SHP77 (cell line): ENCODE data around the gene ERICH2.
A peak's percentile ranks its signal among the peaks of the same experiment; 100 is the strongest.

ENCODE experiments used
- DNase-seq, 2 experiments: peaks; one replicate each; lab custom pipeline; 2025; lab: John Stamatoyannopoulos, UW

Gene ERICH2

DNA sequence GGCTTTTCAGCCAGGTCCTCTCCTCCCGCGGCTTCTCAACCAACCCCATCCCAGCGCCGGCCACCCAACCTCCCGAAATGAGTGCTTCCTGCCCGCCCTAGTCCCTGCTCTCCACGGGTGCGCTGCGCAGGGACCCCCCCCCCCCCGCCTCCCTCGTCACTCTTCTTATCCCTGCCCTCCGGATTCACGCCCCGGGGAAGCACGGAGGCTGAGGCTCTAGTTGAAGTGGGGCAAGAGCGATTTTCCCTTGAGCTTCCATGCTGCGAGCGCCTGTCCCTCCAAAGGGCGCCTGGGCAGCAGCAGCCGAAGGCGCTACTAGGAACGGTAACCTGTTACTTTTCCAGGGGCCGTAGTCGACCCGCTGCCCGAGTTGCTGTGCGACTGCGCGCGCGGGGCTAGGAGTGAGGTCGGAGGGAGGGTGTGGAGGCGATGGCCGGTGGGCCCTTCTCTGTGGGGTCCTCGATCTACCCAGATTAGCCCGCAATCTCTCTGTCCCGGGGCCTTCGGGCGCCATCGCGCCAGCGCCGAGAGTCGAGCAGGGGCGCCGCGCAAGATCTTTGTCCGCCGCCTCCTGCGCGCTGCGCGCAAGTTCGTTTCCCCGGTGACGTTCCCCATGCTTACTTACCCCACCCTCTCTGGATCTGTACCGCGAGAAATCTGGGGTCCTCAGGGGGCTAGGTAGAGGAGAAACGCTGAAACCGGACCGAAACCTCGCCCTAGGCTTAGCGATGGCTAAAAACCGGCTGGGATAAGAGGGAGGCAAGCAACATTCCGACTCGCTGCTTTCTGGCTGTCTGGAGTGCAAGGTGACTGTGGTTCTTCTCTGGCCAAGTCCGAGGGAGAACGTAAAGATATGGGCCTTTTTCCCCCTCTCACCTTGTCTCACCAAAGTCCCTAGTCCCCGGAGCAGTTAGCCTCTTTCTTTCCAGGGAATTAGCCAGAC is 47.2 kb downstream of the ERICH2 start:
- DNase-seq = peak; percentile 1 to 19

DNA sequence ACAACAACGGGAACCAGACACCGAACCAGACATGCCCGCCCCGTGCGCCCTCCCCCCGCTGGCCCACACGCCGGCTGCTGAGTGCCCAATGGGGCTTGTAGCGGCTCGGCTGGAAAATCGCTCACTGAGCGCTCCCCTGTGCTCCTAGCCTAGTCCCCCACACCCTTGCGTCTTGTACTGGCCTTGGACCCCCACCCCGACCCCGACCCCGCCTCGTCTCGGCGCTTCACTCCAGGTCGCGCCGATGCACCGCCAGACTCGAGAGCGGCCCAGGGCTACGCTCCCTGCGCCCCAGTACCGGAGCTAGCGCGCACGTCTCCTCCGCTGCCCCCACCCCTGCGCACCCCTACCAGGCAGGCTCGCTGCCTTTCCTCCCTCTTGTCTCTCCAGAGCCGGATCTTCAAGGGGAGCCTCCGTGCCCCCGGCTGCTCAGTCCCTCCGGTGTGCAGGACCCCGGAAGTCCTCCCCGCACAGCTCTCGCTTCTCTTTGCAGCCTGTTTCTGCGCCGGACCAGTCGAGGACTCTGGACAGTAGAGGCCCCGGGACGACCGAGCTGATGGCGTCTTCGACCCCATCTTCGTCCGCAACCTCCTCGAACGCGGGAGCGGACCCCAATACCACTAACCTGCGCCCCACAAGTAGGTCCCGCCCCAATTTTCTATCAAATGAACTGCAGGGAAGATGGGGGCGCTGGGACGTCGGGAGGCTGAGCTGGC is 48.0 kb downstream of the ERICH2 start:
- no peak for DNase-seq

DNA sequence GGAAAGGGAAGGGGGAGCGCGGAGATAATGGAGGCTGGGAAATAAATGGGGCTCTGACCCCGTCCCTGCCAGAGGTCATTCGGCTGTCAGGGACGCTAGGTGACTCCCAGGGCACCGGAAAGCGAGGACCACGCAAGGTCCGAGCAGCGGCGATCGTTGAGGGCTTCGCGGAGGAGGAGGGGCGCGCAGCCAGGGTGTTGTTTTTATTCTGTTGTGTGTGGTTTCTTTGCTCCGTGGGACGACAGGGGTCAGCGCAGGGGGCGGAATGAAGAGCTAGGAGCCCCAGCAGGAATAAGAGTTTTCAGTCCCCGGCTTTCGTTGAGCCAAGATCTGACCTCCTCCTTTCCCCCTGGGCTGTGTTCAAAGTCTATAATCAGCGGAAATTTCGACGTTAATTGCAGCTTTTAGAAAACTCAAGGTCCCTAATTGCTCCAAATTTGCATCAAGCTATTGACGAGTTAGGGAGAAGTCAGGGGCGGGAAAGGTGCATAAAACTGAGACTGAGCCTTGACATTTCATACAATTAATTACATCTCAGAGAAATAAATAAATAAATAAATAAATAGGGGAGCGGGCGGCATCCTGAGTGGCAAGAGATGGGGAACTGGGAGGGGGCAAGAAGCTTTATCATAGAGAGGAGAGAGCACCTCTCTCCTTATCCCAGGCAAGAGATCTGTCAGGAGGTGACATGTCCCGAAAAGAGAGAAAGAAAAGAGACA is 48.7 kb downstream of the ERICH2 start:
- DNase-seq = no peak

DNA sequence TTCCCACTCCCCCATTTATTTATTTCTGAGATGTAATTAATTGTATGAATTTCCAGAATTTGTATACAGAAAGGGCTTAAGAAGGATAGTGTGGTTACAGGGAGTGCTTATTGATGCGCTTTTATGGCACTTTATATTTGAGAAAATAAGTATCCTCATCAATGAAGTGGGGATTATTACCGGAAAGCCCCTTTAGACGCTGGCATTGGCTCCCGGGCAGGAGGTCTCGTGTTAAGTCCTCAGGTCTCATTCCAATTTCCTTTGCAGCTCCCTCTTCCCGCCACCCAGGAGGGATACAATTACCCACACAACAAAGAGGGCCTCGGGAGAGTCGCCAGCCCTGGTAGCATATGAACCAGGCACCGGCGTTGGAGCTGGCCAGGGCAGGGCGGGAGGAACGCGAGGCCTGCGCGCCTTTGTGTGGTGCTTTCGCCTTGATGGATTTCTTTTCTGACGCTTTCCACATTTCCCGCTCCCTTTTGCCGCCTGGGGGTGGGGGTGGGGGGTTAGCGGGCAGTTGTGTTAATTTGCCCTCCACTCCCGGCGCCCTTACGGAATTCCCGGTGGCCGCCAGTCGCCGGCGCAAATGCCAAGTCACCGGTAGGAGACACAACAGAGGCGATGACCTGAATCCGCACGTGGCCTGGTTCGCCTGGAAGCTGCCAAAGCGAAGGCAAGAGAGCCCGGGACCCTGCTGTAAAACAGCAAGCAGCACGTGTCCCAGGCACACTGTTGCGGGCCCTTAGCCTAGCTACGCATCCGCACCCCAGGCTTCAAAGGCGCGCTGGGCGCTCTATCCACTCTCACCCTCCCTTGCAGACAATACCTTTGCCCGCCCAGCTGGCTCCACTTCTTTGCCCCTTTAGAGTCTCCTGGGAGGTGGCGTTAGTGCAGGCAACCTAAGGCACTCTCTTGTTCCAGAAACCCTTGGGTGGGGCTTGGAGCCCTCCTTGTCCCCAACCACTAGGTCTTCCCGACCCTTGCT is 49.8 kb downstream of the ERICH2 start:
- no peak for DNase-seq

DNA sequence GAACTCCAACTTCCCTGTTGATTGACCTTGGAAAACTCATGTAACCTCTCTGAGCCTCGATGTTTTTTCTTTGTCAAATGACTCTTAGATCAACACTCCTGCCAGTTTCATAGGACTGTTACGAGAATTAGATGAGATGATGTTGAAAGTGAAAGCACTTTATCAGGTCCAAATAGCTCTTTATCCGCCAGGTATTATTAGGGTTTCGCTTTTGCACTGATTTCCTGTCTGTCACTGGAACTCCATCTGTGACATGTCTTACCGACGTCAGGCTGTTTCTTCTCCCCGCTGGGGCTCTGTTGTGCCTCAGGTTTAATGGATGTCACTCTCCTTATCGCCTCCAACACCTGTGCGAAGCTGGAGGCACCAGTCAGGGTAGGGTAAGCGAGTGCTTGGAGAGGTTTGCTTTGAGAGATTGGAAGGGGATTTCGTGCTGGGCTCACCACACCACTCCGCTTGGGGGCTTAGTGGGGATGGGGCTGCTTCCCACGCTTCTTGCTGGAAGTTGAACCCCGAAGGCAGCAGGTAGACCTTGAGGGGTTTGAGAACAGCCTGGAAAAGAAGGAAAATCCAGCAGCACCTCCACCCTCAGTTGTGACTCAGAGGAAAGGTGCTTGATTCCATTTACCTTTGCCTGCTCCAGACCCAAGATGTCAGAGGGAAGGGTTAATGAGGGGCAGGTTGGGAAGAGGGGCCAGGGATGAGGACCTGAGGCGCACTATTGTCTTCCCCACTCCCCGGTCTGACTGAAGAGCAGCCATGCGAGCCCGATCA is 50.8 kb downstream of the ERICH2 start:
- no peak for DNase-seq

DNA sequence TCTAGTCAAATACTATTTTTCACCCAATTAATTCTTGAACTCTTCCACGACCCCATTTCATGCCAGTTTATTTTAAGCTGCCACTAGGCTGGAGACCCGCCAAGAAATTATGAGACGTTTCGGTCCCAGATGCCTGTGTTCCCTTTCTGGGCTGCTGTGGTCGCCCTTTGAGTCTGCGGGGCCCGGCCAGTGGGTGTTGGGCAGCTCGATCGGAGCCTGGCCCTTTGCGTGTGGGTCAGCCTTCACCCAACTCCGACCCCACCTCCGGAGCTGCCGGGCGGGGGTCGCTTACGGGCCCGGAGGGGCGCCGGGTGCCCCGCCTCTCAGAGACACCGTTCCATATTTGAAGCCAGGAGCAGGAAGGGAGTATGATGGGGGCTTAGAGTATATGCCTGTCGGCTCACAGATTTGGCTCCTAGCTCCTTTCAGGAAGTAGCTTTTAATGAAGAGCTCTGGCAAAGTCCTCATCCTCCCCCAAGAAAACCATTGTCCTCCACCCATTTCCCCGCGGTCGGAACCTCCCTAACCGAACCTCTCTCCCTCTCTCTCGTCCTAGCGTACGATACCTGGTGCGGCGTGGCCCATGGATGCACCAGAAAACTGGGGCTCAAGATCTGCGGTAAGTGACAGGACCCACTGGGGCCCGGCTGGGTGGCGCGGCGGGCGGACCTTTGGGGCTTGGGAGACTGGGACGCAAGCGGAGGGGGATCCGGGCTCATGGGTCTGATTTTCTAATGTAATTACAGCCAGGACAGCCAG is 51.5 kb downstream of the ERICH2 start:
- DNase-seq = no peak

DNA sequence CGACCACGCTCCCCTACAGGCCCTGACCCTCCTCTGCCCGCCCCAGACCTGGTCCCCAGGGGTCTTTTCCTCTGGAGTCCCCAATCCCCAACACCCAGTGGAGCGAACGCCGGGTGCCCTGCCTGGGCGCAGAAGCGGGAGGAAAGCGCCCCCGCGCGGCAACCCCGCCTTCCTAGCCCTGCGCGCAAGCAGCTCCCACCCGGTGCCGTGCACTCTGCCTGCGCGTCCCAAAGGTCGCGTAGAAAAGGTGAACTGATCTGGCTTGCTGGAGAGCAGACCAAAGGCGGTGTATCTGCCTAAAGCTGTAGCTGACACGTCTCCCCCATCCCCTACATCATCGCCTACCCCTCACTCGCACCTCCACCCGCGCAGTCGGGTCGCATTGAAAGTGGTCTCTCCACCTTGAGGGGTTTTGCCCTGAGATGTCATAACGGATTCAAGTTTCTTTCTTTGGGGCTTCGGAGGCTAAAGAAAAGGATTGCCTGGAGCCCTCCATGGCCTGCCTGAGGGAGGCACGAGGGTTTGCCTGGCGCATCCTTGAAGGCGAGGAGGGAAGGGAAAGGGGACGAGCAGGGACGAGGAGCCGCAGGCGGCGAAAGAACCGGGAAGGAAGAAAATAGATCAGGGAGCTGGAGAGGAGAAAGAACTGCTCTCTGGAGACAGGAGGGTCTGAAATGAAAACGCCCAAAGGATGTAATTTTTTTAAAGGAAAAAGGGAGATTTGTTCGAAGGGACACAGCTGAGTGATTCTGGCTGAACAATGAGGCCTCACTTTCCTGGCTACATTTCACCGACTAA is 52.3 kb downstream of the ERICH2 start:
- no peak for DNase-seq

DNA sequence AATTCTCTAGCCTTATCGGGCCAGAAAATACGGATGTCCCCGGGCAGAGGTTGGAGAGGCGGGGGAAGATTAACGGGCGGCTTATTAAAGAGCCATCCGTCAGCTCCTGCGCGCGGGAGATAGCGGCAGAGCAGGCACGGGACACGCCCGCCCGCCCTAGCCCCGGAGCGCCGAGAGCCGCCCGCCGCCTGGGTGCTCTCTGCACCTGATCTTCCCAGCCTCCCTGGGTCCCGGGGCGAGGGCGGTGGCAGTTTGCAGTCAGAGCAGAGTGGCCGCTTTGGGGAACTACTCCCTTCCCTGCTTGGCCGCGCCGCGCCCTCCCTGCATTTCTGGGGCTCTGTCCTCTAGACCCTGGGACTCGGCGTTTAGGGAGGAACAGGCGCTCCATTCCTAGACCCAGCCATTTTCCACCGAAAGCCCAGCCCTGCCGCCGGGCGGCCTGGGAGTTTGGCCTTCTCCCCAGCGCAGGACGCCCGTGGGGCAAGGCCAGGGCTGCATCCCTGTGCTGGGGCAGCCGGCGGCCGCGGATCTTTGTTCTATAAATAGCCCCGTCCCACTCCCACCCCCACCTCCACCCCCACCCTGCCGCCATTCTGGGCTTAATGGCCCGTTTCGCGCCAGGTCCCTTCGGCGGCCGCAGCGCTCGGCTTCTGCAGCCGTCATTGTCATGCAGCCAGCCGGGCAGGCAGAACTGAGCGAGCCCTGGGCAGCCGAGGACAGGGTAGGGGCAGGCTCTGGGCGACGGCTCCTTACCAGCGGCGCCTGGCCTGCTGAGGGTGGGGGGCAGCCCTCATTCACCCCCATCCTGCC is 53.1 kb downstream of the ERICH2 start:
- no peak for DNase-seq

DNA sequence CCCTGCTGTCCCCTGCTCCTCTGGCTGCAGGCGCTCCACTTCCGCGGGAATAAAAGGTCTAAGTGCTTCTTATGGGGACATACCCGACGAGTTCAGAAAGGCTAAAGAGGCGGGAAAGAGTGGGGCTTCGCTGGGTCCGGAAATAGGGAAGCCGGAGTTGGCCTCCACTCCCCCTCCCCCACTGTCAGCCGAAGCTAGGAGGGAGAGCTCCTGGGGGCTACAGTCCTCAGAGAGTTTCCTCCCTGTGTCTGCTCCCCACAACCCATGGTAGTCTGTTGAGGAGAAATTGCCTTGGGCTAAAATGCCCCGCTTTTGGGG is 53.7 kb downstream of the ERICH2 start:
- DNase-seq = no peak

DNA sequence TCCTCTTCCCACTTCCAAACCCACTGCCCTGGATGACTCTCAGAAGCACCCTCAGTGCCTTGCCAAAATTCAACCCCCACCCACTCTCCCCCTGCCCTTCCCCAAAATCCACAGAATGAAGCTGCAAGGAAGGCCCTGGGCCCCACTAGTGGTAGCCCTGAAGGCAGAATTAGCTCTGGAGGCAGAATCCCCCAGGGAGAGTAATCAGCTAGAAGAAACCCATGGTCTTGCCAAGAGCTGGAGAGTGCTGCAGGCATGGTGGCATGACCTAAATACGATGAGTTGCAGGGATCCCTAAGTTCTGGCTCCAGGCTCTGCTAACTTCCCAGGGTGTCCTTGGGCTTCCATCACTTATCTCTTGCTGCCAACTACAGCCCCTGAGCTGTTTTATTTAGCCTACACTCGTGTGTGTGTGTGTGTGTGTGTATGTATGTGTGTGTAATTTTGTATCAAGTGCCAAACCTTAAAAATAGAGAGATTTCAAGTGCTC is 54.4 kb downstream of the ERICH2 start:
- no peak for DNase-seq

DNA sequence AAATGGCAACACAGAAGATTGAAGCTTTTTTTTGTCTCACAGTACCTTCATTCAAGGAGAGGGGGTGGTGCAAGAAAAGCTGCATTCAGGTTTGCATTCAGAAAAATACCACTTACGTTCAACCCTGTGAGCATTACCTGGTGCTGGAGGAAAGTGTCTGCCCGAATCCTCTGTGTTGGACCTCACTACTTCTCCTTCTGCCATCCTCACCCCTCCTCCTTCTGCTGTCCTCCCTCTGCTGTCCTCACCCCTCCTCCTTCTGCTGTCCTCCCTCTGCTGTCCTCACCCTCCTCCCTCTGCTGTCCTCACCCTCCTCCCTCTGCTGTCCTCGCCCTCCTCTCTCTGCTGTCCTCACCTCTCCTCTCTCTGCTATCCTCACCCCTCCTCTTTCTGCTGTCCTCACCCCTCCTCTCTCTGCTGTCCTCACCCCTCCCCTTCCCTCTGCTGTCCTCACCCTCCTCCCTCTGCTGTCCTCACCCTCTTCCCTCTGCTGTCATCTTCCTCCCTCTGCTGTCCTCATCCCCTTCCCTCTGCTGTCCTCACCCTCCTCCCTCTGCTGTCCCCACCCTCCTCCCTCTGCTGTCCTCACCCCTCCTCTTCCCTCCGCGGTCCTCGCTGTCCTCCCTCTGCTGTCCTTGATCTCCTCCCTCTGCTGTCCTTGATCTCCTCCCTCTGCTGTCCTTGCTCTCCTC is 57.8 kb downstream of the ERICH2 start:
- no peak for DNase-seq

DNA sequence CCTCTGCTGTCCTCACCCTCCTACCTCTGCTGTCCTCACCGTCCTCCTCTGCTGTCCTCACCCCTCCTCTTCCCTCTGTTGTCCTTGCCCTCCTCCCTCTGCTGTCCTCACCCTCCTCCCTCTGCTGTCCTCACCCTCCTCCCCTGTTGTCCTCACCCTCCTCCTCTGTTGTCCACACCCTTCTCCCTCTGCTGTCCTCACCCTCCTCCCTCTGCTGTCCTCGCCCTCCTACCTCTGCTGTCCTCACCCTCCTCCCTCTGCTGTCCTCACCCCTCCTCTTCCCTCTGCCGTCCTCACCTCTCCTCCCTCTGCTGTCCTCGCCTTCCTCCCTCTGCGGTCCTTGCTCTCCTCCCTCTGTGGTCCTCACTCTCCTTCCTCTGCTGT is 58.3 kb downstream of the ERICH2 start:
- no peak for DNase-seq

DNA sequence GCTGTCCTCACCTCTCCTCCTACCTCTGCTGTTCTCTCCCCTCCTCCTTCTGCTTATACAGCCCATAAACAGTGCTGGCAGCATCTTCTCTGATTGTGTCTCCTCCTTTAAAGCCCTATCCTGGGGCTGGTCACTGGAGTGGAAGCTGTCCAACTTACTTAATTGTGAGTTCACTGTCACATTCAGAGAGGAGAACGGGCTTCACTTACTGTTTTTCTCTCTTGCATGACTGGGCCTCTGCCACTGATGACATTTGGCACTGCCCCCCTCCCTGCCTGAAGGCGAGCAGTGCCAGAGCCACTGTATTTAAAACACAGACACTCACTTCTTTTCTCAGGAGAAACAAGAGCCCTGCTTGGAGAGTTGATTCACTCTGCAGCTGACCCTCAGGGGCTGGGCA is 58.9 kb downstream of the ERICH2 start:
- no peak for DNase-seq

DNA sequence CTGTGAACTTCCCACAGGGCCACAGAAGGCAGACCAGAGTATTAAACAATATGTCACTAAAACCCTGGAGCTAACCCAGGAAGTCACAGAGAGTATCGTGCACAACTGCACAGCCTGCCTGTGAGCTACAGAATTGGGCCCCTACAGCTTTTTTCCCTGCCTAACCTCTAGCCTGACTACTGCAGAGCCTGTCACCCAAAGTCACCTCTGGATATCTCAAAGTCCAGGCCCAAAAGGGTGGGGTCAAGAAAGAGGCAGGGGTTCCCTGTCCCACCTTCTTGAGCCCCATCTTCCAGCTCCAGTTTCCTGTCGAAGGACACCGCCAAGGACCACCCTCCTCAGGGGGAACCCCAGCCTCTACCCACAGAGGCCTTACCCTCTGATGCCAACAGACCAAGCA is 60.0 kb downstream of the ERICH2 start:
- no peak for DNase-seq

DNA sequence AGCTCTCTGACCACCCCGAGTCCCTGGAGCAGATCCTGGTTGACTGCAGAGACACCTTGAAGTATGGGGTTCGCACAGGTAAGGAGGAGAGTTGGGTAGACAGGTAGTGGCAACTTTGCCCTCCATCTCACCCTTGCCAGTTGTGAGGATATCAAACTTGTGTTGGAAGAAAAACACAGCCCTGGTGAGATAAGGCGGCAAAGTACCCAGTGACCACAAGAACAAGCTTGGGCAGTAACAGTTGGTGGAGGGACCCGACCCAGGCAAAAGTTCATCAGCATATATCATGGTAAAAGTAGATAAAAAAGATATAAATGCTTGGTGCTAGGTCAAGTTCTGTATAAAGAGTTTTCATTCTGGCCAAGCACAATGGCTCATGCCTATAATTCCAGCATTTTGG is 60.9 kb downstream of the ERICH2 start:
- DNase-seq = no peak

DNA sequence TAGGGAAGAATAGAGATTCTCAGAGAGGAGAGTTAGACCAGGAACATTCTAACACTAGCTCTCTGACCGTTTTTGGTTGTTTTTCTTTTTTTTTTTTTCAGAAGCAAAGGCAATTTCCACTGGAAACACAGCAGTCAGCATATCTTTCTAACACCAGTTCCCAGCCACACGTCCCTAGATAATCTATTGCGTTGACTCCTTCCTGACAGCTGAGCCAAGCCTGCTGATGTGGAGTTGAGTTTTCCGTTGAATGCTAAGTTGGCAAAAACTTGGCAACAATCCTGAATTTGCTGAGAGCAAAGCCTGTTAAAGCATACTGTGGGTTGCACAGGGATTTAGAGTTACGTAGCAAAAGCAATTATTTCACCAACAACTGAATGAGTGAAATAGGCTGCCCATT is 65.8 kb downstream of the ERICH2 start:
- no peak for DNase-seq

DNA sequence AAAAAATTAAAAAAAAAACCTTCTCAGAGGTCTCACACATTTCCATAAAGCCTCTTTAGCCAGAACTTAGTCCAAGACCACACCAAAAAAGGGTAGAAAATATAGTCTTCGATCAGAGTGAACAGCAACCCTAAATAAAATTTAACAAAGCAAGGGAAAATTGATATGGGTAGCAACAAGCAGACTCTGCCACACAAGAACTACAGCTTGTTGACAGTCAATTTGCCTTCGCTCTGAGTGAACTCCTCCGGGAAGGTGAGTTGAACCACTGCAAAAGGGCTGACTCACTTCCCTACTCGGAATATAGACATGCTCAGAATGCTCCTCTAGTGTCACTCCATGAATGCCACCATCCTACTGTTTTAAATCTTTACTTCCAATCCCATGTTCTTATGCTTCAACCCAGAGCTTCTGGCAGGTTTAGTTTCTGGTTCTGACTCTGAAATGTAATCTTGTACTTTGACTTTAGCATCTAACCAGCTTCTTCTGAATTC is 70.6 kb downstream of the ERICH2 start:
- DNase-seq = no peak
